Peyer's patch (tissue), 4 donors: ENCODE measurements around the gene RAB7B.

Source experiments
- CTCF ChIP-seq, 6 experiments: fragments of 450-650 bp in 4 of 6; fragments of 200-600 bp in 2 of 6; sonication (generic) in 1 of 6; IDR thresholded peaks; one replicate each; pipeline ENCODE4 v1.5.1; 2017 to 2019; ENCODE audit warnings: antibody characterized with exemption in 6 of 6, mild to moderate bottlenecking in 3 of 6, moderate library complexity in 1 of 6
- POLR2A ChIP-seq, 2 donors: fragments of 450-650 bp; IDR thresholded peaks; one replicate each; pipeline ENCODE4 v1.5.1; 2017; ENCODE audit warnings: antibody characterized with exemption in 2 of 2, mild to moderate bottlenecking in 2 of 2, moderate library complexity in 2 of 2

- no peak for TF ChIP-seq POLR2A (IDR thresholded peaks at IDR 0.05)
- TF ChIP-seq CTCF (IDR thresholded peaks at IDR 0.05): no peak
Measured at GRCh38 chr1:206049293-206049692, 46.1 kb upstream of the RAB7B start.
